Endothelial cell of umbilical vein (primary cell): ENCODE data around the gene CNTNAP2.

Experiments
- EZH2 ChIP-seq: IDR thresholded peaks from 2 replicates; pipeline ENCODE4 v1.6.1; 2012; ENCODE audit warnings: borderline replicate concordance, low read depth, mild to moderate bottlenecking, moderate library complexity, low read length, inconsistent platforms; ENCODE audit not compliant: severe bottlenecking
- GATA2 ChIP-seq: IDR thresholded peaks from 2 replicates; pipeline ENCODE4 v1.7.0; 2011; ENCODE audit warnings: low read depth, mild to moderate bottlenecking, moderate library complexity, mixed read lengths, low read length; ENCODE audit not compliant: insufficient read length, insufficient read depth
- JUN ChIP-seq: IDR thresholded peaks from 2 replicates; pipeline ENCODE4 v1.6.1; 2011; ENCODE audit warnings: borderline replicate concordance, low read depth; ENCODE audit not compliant: insufficient read length, insufficient read depth
- MAX ChIP-seq: IDR thresholded peaks from 2 replicates; pipeline ENCODE4 v1.6.1; 2011; ENCODE audit not compliant: insufficient read depth, insufficient read length
- MYC ChIP-seq: IDR thresholded peaks from one replicate; pipeline ENCODE4 v1.6.1; 2011; ENCODE audit warnings: mild to moderate bottlenecking, low read depth, low read length
- POLR2A ChIP-seq: IDR thresholded peaks from 2 replicates; pipeline ENCODE4 v1.6.1; 2012; ENCODE audit warnings: low read depth, mild to moderate bottlenecking, control low read depth, low read length
- POLR2AphosphoS5 ChIP-seq: IDR thresholded peaks from 2 replicates; pipeline ENCODE4 v1.6.1; 2012; ENCODE audit warnings: low read depth, mild to moderate bottlenecking, control low read depth, low read length, moderate library complexity; ENCODE audit not compliant: insufficient read depth
- TF ChIP-seq, protein P1 (sequence below), 2 donors: IDR thresholded peaks; 1 replicate in 1 of 2; 2 replicates in 1 of 2; pipeline ENCODE4 v1.5.1; 2011; ENCODE audit warnings: low read length in 2 of 2, mild to moderate bottlenecking in 2 of 2, moderate library complexity in 2 of 2, control low read depth in 1 of 2, inconsistent platforms in 1 of 2, low read depth in 1 of 2; ENCODE audit not compliant: insufficient read depth in 1 of 2; ENCODE audit errors: extremely low read depth in 1 of 2

DNA sequence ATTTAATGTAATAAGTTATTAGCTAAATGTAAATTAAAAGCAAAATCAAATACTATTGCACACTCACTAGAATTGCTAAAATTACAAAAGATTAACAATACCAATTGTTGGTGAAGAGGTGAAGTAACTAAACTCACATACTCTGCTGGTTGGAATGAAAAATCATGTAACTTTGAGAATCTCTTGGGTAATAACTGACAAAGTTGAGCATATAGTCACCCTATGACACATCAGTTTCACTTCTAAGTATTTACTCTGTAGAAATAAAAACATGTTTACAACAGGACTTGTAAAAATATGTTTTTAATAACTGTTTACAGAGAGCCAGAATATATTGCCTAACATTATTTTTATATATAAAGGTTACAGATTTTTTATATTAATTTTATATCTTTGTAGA lies 33.6 kb downstream of the CNTNAP2 start:
- TF ChIP-seq, protein P1, sequence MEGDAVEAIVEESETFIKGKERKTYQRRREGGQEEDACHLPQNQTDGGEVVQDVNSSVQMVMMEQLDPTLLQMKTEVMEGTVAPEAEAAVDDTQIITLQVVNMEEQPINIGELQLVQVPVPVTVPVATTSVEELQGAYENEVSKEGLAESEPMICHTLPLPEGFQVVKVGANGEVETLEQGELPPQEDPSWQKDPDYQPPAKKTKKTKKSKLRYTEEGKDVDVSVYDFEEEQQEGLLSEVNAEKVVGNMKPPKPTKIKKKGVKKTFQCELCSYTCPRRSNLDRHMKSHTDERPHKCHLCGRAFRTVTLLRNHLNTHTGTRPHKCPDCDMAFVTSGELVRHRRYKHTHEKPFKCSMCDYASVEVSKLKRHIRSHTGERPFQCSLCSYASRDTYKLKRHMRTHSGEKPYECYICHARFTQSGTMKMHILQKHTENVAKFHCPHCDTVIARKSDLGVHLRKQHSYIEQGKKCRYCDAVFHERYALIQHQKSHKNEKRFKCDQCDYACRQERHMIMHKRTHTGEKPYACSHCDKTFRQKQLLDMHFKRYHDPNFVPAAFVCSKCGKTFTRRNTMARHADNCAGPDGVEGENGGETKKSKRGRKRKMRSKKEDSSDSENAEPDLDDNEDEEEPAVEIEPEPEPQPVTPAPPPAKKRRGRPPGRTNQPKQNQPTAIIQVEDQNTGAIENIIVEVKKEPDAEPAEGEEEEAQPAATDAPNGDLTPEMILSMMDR (IDR thresholded peaks at IDR 0.05; ENCODE audit: extremely low read depth in 1 of 2, insufficient read depth in 1 of 2, low read depth in 1 of 2, low read length in 2 of 2), result no peak
- TF ChIP-seq POLR2A, result no peak
- TF ChIP-seq EZH2, result no peak
- TF ChIP-seq MAX, result no peak
- TF ChIP-seq POLR2AphosphoS5, result no peak
- TF ChIP-seq GATA2, result no peak
- TF ChIP-seq JUN, result no peak
- no peak for TF ChIP-seq MYC
